Measurements from ENCODE around the gene NPBWR2. TPM values are rescaled to one million over a fixed set of nuclear protein-coding genes. Genes with fewer than 3 reads are reported as not detected.

Gene NPBWR2
- total RNA-seq, 1 experiment from 2014 or later: not detected

DNA sequence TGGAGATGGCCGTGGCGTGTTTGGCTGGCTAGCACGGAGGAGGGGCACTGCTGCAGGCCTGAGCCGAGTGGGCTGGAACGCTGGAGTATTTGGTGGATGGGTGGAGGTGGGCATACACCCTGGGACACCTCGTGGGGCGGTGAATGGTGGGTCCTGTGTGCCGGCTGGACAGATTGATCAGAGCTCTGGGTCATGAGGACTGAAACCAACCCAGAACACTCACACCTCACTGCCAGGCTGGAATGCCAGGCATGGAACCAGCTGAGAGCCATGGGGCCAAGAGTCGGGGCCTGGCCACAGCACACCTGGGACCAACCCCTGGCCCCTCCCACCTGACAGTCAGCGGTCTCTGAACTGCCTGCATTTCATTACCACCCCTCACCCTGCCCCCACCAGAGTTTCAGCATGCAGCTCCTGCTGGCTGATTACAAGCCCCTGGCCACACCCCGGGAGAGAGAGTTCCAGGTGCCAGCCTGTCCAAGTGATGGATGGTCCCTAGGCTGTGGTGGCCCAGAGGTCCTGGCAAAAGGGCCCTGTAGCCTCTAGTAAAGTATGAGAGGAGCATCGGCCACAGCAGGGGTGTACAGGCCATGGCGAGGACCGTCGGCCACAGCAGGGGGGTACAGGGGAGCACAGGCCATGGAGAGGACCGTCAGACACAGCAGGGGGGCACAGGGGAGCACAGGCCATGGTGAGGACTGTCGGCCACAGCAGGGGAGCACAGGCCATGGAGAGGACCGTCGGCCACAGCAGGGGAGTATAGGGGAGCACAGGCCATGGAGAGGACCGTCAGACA, 3.3 kb downstream of the NPBWR2 start:
- H3K9me2 ChIP-seq (ENCODE audit: insufficient read depth): no peaks in the 10 kb centered on the region
- no peak for TF ChIP-seq ZNF274 (IDR thresholded peaks at IDR 0.05; ENCODE audit: low read depth, low read length)
- TF ChIP-seq EZH2 (IDR thresholded peaks at IDR 0.05): no peak
- no peak for TF ChIP-seq YY1 (IDR thresholded peaks at IDR 0.05; ENCODE audit: extremely low read depth, insufficient replicate concordance, low read depth, low read length)
- no peak for TF ChIP-seq CEBPB (IDR thresholded peaks at IDR 0.05; ENCODE audit: low read depth)
- no peak for TF ChIP-seq JUND (IDR thresholded peaks at IDR 0.05)
- no peak for TF ChIP-seq POLR2A (IDR thresholded peaks at IDR 0.05; ENCODE audit: borderline replicate concordance, extremely low read depth, insufficient read depth, insufficient read length)
- TF ChIP-seq ZFX (IDR thresholded peaks at IDR 0.05): no peak
- TF ChIP-seq CBX3 (IDR thresholded peaks at IDR 0.05; ENCODE audit: low read depth): no peak
- TF ChIP-seq SP1 (IDR thresholded peaks at IDR 0.05; ENCODE audit: low read depth): no peak
- TF ChIP-seq EGR1 (IDR thresholded peaks at IDR 0.05; ENCODE audit: low read depth): no peak
- RAD21 ChIA-PET (ENCODE audit: low non-redundant PET in 1 of 2, low total read pairs in 2 of 2, uncharacterized antibody in 2 of 2, unreplicated experiment in 2 of 2): no interaction called here
- H3K4me3 ChIP-seq (replicated peaks in 1 of 2; ENCODE audit: low read depth in 1 of 2, low read length in 2 of 2): no peak overlapping the region
- H3K27me3 ChIP-seq (ENCODE audit: insufficient read depth, low read length): no peaks in the 10 kb centered on the region
- no peak for DNase-seq (ENCODE audit: low read depth, low spot score)
- H4K20me1 ChIP-seq (ENCODE audit: insufficient read depth): no peaks in the 10 kb centered on the region
- no peaks in the 10 kb centered on the region for H3K79me2 ChIP-seq (ENCODE audit: insufficient read depth, low read length)
- no TSS peak for BruUV-seq (replicated peaks)
- no peak overlapping the region for H3K4me2 ChIP-seq (ENCODE audit: low read length)
- peaks cover 4 to 13% of the 10 kb centered on the region in 2 experiments; a peak in 2 of 4 replicates for H3K4me1 ChIP-seq (ENCODE audit: control insufficient read depth in 1 of 2, insufficient read depth in 2 of 2, low read length in 2 of 2)
- intact Hi-C loops (cut with micrococcal nuclease): no loop called here
- H2AFZ ChIP-seq (ENCODE audit: low read depth, low read length, poor library complexity, severe bottlenecking): no peak overlapping the region
- H3K9ac ChIP-seq (ENCODE audit: low read length): no peak overlapping the region
- no peak for ATAC-seq
- no peak overlapping the region for H3K27ac ChIP-seq (ENCODE audit: low read depth, low read length)
- H3K9me3 ChIP-seq (ENCODE audit: control insufficient read depth in 1 of 2, insufficient read depth in 1 of 2, low read depth in 1 of 2, low read length in 2 of 2): no peaks in the 10 kb centered on the region
- no peaks in the 10 kb centered on the region for H3K36me3 ChIP-seq (ENCODE audit: control insufficient read depth in 1 of 2, insufficient read depth in 2 of 2, low read length in 2 of 2)
- POLR2A ChIA-PET: no interaction called here
- CTCF ChIA-PET: no interaction called here
